GM23338 (cell line): ENCODE results near the gene PPIF. TPM values are rescaled to one million over a fixed set of nuclear protein-coding genes. Genes with fewer than 3 reads are reported as not detected.
A peak's percentile ranks its signal among the peaks of the same experiment; 100 is the strongest.

Experiments
- ATAC-seq: fragments of 200-7000 bp; cut with Tn5 transposase; 3 replicates; pipeline ENCODE4 v1.9.1; 2020
- DNase-seq: peaks from one replicate; pipeline ENCODE4 v3.0.0-alpha.2; 2015; ENCODE audit warnings: low spot score
- H2AFZ ChIP-seq: fragments of 200-600 bp; sonication (generic); 2 replicates; pipeline ENCODE4 v1.8.0; 2016; ENCODE audit warnings: antibody characterized with exemption, mild to moderate bottlenecking, moderate library complexity
- H3F3A ChIP-seq: fragments of 200-600 bp; sonication (generic); replicated peaks from 2 replicates; pipeline ENCODE4 v1.8.0; 2017; ENCODE audit warnings: antibody characterized with exemption, mixed run types, low read depth
- H3K27ac ChIP-seq: fragments of 200-600 bp; sonication (generic); 2 replicates; pipeline ENCODE4 v1.6.1; 2016; ENCODE audit warnings: low read depth
- H3K27me3 ChIP-seq: fragments of 200-600 bp; sonication (generic); 2 replicates; pipeline ENCODE4 v1.8.0; 2016; ENCODE audit warnings: mild to moderate bottlenecking, mixed run types, moderate library complexity; ENCODE audit not compliant: insufficient read depth
- H3K36me3 ChIP-seq: fragments of 200-600 bp; sonication (generic); 2 replicates; pipeline ENCODE4 v1.8.0; 2016; ENCODE audit warnings: mild to moderate bottlenecking; ENCODE audit not compliant: insufficient read depth
- H3K4me1 ChIP-seq: fragments of 200-600 bp; sonication (generic); 2 replicates; pipeline ENCODE4 v1.8.0; 2016; ENCODE audit warnings: mild to moderate bottlenecking, moderate library complexity; ENCODE audit not compliant: insufficient read depth
- H3K4me2 ChIP-seq: fragments of 200-600 bp; sonication (generic); 2 replicates; pipeline ENCODE4 v1.7.1; 2017; ENCODE audit warnings: mixed run types
- H3K4me3 ChIP-seq: fragments of 200-600 bp; sonication (generic); 2 replicates; pipeline ENCODE4 v1.6.1; 2016; ENCODE audit warnings: mixed run types
- H3K79me2 ChIP-seq: fragments of 200-600 bp; sonication (generic); replicated peaks from 2 replicates; pipeline ENCODE4 v1.8.0; 2017; ENCODE audit warnings: mild to moderate bottlenecking; ENCODE audit not compliant: insufficient read depth
- H3K9me2 ChIP-seq: fragments of 200-600 bp; sonication (generic); 2 replicates; pipeline ENCODE4 v1.8.0; 2017; ENCODE audit not compliant: insufficient read depth
- H4K20me1 ChIP-seq: fragments of 200-600 bp; sonication (generic); replicated peaks from 2 replicates; pipeline ENCODE4 v1.8.0; 2017; ENCODE audit warnings: mild to moderate bottlenecking; ENCODE audit not compliant: insufficient read depth
- H3K27ac Mint-ChIP-seq: 2 replicates; pipeline ENCODE4 v1.8.0; 2020; ENCODE audit warnings: inconsistent platforms, mild to moderate bottlenecking, moderate library complexity, mixed read lengths
- H3K27me3 Mint-ChIP-seq: 3 replicates; pipeline ENCODE4 v1.8.0; 2022; ENCODE audit warnings: low read depth, mild to moderate bottlenecking, moderate library complexity, mixed read lengths, inconsistent platforms; ENCODE audit not compliant: insufficient read depth, poor library complexity
- H3K36me3 Mint-ChIP-seq: 3 replicates; pipeline ENCODE4 v1.8.0; 2021; ENCODE audit warnings: low read depth, mild to moderate bottlenecking, inconsistent platforms, moderate library complexity, mixed read lengths
- H3K4me1 Mint-ChIP-seq: 3 replicates; pipeline ENCODE4 v1.8.0; 2020; ENCODE audit warnings: mild to moderate bottlenecking, inconsistent platforms, mixed read lengths
- H3K4me3 Mint-ChIP-seq: 3 replicates; pipeline ENCODE4 v1.8.0; 2021; ENCODE audit warnings: moderate library complexity, mild to moderate bottlenecking, inconsistent platforms, mixed read lengths
- H3K9me3 Mint-ChIP-seq: 3 replicates; pipeline ENCODE4 v1.8.0; 2020; ENCODE audit warnings: moderate library complexity, mild to moderate bottlenecking, inconsistent platforms, mixed read lengths
- CREB1 ChIP-seq: fragments of 250-450 bp; sonication (Bioruptor Pico); IDR thresholded peaks from 2 replicates; pipeline ENCODE4 v1.5.0; 2020; ENCODE audit warnings: low read depth, mild to moderate bottlenecking, moderate library complexity
- EZH2 ChIP-seq: fragments of 200-600 bp; sonication (generic); IDR thresholded peaks from one replicate; pipeline ENCODE4 v1.8.0; 2017; ENCODE audit warnings: antibody characterized with exemption, mild to moderate bottlenecking, low read depth; ENCODE audit not compliant: unreplicated experiment
- EZH2phosphoT487 ChIP-seq: fragments of 200-600 bp; sonication (generic); IDR thresholded peaks from one replicate; pipeline ENCODE4 v1.8.1; 2018; ENCODE audit warnings: antibody characterized with exemption; ENCODE audit not compliant: unreplicated experiment
- JUNB ChIP-seq: IDR thresholded peaks from one replicate; pipeline ENCODE4 v1.6.1; 2016; ENCODE audit warnings: antibody characterized with exemption; ENCODE audit not compliant: unreplicated experiment
- NANOG ChIP-seq: IDR thresholded peaks from 2 replicates; pipeline ENCODE4 v1.6.1; 2016; ENCODE audit warnings: antibody characterized with exemption, borderline replicate concordance
- POLR2AphosphoS5 ChIP-seq: IDR thresholded peaks from 2 replicates; pipeline ENCODE4 v1.6.1; 2016; ENCODE audit warnings: antibody characterized with exemption, low read depth
- STAT1 ChIP-seq: IDR thresholded peaks from one replicate; pipeline ENCODE4 v1.6.1; 2016; ENCODE audit warnings: antibody characterized with exemption; ENCODE audit not compliant: unreplicated experiment
- ZNF114 ChIP-seq: fragments of 250-450 bp; sonication (Bioruptor Pico); IDR thresholded peaks from 2 replicates; pipeline ENCODE4 v1.5.0; 2020; ENCODE audit warnings: mild to moderate bottlenecking, moderate library complexity
- ZNF331 ChIP-seq: fragments of 250-450 bp; sonication (Bioruptor Pico); IDR thresholded peaks from 2 replicates; pipeline ENCODE4 v1.5.0; 2020; ENCODE audit warnings: low read depth, mild to moderate bottlenecking, moderate library complexity
- polyA plus RNA-seq: library from polyadenylated mRNA; unstranded; fragments of >200 nt; fragmentation: Nextera tagmentation; extraction: Ambion mirVana; gene quantifications from 2 replicates; pipeline ENCODE4 v1.2.1, GENCODE V29; 2016
- total RNA-seq: library from RNA; depleted of rRNA; stranded (reverse); fragments of >200 nt; shearing (Covaris generic); gene quantifications from 2 replicates; pipeline ENCODE4 v1.2.3, GENCODE V29; 2014
- TF ChIP-seq, protein P1 (sequence below): IDR thresholded peaks from one replicate; pipeline ENCODE4 v1.6.1; 2018; ENCODE audit warnings: antibody characterized with exemption; ENCODE audit not compliant: unreplicated experiment
- TF ChIP-seq, protein P2 (sequence below): IDR thresholded peaks from 2 replicates; pipeline ENCODE4 v1.6.1; 2016; ENCODE audit warnings: antibody characterized with exemption
- TF ChIP-seq, protein P3 (sequence below): fragments of 250-450 bp; sonication (Bioruptor Pico); IDR thresholded peaks from 2 replicates; pipeline ENCODE4 v1.5.0; 2020; ENCODE audit warnings: mild to moderate bottlenecking, moderate library complexity
- TF ChIP-seq, protein P4 (sequence below), 2 experiments: fragments of 200-600 bp in 1 of 2; sonication (generic) in 1 of 2; conservative IDR thresholded peaks; 2 replicates each; pipeline versions ENCODE4 v1.5.1 to v1.6.1; 2016 to 2017; ENCODE audit warnings: antibody characterized with exemption in 2 of 2, low read depth in 2 of 2, mild to moderate bottlenecking in 2 of 2, moderate library complexity in 1 of 2

The PPIF gene
- total and polyA plus RNA-seq, 2 experiments from 2014 or later = 32.1 to 43.6 TPM

DNA sequence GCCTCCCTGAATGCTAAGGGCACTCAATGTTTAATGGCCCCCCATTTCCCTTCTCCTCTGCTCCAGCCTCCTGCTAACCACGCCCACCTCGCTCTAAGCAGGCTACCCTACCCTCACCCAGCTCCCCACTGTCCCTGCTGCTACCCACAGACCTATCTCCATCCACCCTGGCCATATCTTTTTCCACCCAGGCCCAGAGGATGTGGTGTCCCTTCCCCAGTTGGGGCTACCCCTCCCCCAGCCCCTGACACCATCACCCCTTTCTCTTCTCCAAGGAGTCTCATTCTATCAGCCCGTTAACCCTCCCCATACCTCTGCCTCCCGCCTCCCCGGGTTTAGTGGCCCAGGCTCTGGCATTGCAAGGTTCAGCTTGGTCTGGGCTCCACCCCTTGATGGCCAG lies 28.9 kb upstream of the PPIF start:
- Mint-ChIP-seq H3K27me3 (peaks cover 38% of the 10 kb centered on the region), H3K4me3 (peak overlapping the region; percentile 26; the same call in 2 of the 3 replicates), H3K36me3 (peaks cover 5% of the 10 kb centered on the region; the same call in 2 of the 3 replicates), H3K27ac (no peak overlapping the region; the same call in 1 of the 2 replicates), H3K4me1 (peaks cover 33% of the 10 kb centered on the region), H3K9me3 (peaks cover 3% of the 10 kb centered on the region; the same call in 1 of the 3 replicates)
- H3K27me3 ChIP-seq = no peaks in the 10 kb centered on the region
- TF ChIP-seq STAT1 (no peak), CREB1 (CRISPR knock-in tag) (no peak), POLR2AphosphoS5 (no peak), ZNF114 (no peak), EZH2phosphoT487 (no peak), JUNB (no peak), EZH2 (no peak), ZNF331 (CRISPR knock-in tag) (no peak), NANOG (no peak)
- TF ChIP-seq, protein P1, sequence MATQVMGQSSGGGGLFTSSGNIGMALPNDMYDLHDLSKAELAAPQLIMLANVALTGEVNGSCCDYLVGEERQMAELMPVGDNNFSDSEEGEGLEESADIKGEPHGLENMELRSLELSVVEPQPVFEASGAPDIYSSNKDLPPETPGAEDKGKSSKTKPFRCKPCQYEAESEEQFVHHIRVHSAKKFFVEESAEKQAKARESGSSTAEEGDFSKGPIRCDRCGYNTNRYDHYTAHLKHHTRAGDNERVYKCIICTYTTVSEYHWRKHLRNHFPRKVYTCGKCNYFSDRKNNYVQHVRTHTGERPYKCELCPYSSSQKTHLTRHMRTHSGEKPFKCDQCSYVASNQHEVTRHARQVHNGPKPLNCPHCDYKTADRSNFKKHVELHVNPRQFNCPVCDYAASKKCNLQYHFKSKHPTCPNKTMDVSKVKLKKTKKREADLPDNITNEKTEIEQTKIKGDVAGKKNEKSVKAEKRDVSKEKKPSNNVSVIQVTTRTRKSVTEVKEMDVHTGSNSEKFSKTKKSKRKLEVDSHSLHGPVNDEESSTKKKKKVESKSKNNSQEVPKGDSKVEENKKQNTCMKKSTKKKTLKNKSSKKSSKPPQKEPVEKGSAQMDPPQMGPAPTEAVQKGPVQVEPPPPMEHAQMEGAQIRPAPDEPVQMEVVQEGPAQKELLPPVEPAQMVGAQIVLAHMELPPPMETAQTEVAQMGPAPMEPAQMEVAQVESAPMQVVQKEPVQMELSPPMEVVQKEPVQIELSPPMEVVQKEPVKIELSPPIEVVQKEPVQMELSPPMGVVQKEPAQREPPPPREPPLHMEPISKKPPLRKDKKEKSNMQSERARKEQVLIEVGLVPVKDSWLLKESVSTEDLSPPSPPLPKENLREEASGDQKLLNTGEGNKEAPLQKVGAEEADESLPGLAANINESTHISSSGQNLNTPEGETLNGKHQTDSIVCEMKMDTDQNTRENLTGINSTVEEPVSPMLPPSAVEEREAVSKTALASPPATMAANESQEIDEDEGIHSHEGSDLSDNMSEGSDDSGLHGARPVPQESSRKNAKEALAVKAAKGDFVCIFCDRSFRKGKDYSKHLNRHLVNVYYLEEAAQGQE = no peak
- TF ChIP-seq, protein P2, sequence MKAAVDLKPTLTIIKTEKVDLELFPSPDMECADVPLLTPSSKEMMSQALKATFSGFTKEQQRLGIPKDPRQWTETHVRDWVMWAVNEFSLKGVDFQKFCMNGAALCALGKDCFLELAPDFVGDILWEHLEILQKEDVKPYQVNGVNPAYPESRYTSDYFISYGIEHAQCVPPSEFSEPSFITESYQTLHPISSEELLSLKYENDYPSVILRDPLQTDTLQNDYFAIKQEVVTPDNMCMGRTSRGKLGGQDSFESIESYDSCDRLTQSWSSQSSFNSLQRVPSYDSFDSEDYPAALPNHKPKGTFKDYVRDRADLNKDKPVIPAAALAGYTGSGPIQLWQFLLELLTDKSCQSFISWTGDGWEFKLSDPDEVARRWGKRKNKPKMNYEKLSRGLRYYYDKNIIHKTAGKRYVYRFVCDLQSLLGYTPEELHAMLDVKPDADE = no peak
- TF ChIP-seq, protein P3, sequence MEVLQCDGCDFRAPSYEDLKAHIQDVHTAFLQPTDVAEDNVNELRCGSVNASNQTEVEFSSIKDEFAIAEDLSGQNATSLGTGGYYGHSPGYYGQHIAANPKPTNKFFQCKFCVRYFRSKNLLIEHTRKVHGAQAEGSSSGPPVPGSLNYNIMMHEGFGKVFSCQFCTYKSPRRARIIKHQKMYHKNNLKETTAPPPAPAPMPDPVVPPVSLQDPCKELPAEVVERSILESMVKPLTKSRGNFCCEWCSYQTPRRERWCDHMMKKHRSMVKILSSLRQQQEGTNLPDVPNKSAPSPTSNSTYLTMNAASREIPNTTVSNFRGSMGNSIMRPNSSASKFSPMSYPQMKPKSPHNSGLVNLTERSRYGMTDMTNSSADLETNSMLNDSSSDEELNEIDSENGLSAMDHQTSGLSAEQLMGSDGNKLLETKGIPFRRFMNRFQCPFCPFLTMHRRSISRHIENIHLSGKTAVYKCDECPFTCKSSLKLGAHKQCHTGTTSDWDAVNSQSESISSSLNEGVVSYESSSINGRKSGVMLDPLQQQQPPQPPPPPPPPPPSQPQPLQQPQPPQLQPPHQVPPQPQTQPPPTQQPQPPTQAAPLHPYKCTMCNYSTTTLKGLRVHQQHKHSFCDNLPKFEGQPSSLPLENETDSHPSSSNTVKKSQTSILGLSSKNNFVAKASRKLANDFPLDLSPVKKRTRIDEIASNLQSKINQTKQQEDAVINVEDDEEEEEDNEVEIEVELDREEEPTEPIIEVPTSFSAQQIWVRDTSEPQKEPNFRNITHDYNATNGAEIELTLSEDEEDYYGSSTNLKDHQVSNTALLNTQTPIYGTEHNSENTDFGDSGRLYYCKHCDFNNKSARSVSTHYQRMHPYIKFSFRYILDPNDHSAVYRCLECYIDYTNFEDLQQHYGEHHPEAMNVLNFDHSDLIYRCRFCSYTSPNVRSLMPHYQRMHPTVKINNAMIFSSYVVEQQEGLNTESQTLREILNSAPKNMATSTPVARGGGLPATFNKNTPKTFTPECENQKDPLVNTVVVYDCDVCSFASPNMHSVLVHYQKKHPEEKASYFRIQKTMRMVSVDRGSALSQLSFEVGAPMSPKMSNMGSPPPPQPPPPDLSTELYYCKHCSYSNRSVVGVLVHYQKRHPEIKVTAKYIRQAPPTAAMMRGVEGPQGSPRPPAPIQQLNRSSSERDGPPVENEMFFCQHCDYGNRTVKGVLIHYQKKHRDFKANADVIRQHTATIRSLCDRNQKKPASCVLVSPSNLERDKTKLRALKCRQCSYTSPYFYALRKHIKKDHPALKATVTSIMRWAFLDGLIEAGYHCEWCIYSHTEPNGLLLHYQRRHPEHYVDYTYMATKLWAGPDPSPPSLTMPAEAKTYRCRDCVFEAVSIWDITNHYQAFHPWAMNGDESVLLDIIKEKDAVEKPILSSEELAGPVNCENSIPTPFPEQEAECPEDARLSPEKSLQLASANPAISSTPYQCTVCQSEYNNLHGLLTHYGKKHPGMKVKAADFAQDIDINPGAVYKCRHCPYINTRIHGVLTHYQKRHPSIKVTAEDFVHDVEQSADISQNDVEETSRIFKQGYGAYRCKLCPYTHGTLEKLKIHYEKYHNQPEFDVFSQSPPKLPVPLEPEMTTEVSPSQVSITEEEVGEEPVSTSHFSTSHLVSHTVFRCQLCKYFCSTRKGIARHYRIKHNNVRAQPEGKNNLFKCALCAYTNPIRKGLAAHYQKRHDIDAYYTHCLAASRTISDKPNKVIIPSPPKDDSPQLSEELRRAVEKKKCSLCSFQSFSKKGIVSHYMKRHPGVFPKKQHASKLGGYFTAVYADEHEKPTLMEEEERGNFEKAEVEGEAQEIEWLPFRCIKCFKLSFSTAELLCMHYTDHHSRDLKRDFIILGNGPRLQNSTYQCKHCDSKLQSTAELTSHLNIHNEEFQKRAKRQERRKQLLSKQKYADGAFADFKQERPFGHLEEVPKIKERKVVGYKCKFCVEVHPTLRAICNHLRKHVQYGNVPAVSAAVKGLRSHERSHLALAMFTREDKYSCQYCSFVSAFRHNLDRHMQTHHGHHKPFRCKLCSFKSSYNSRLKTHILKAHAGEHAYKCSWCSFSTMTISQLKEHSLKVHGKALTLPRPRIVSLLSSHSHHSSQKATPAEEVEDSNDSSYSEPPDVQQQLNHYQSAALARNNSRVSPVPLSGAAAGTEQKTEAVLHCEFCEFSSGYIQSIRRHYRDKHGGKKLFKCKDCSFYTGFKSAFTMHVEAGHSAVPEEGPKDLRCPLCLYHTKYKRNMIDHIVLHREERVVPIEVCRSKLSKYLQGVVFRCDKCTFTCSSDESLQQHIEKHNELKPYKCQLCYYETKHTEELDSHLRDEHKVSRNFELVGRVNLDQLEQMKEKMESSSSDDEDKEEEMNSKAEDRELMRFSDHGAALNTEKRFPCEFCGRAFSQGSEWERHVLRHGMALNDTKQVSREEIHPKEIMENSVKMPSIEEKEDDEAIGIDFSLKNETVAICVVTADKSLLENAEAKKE (CRISPR knock-in tag) = no peak
- TF ChIP-seq, protein P4, sequence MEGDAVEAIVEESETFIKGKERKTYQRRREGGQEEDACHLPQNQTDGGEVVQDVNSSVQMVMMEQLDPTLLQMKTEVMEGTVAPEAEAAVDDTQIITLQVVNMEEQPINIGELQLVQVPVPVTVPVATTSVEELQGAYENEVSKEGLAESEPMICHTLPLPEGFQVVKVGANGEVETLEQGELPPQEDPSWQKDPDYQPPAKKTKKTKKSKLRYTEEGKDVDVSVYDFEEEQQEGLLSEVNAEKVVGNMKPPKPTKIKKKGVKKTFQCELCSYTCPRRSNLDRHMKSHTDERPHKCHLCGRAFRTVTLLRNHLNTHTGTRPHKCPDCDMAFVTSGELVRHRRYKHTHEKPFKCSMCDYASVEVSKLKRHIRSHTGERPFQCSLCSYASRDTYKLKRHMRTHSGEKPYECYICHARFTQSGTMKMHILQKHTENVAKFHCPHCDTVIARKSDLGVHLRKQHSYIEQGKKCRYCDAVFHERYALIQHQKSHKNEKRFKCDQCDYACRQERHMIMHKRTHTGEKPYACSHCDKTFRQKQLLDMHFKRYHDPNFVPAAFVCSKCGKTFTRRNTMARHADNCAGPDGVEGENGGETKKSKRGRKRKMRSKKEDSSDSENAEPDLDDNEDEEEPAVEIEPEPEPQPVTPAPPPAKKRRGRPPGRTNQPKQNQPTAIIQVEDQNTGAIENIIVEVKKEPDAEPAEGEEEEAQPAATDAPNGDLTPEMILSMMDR (conservative IDR thresholded peaks at IDR 0.05; ENCODE audit: low read depth in 2 of 2) = no peak
- 0 out of 2 replicates have a peak overlapping the region, but pooled peaks have one; percentile 74 for H3K27ac ChIP-seq
- H3K4me3 ChIP-seq = no peak overlapping the region
- peaks cover 18% of the 10 kb centered on the region for H3K4me1 ChIP-seq
- no peaks in the 10 kb centered on the region for H3K79me2 ChIP-seq
- 0 out of 2 replicates have a peak overlapping the region, but pooled peaks have one; percentile 69 for H2AFZ ChIP-seq
- ATAC-seq = no peak; the same call in 2 of the 3 replicates
- no peaks in the 10 kb centered on the region for H3K36me3 ChIP-seq
- DNase-seq = no peak
- H3K4me2 ChIP-seq = peak overlapping the region; percentile 68
- no peaks in the 10 kb centered on the region for H4K20me1 ChIP-seq
- H3F3A ChIP-seq = no peaks in the 10 kb centered on the region
- H3K9me2 ChIP-seq = no peaks in the 10 kb centered on the region
